Measurements from ENCODE around the gene SIRT5.

The SIRT5 gene

DNA sequence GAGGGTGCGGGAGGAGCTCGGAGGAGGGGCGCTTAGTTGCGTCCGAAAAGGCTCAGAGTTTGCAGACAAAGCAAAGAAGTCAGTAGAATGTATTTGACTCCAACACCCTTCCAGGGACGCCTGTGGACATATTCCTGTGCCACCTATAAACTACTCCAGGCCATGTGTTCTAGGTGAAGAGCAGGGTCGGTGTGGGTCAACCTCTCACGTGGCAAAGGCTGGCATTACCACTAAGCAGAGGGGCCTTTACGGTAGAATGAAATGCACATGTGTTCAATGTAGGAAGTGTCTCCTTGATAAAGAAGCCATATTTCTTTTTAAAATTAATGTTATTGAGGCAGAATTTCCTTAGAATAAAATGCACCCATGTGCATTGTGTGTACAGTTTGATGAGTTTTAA is 15.4 kb downstream of the SIRT5 start:
- no peak for DNase-seq (ENCODE audit: low read depth)

GRCh38 chr6:13590574-13591153 is 16.3 kb downstream of the SIRT5 start:
- no peak for DNase-seq (ENCODE audit: low read depth)

DNA sequence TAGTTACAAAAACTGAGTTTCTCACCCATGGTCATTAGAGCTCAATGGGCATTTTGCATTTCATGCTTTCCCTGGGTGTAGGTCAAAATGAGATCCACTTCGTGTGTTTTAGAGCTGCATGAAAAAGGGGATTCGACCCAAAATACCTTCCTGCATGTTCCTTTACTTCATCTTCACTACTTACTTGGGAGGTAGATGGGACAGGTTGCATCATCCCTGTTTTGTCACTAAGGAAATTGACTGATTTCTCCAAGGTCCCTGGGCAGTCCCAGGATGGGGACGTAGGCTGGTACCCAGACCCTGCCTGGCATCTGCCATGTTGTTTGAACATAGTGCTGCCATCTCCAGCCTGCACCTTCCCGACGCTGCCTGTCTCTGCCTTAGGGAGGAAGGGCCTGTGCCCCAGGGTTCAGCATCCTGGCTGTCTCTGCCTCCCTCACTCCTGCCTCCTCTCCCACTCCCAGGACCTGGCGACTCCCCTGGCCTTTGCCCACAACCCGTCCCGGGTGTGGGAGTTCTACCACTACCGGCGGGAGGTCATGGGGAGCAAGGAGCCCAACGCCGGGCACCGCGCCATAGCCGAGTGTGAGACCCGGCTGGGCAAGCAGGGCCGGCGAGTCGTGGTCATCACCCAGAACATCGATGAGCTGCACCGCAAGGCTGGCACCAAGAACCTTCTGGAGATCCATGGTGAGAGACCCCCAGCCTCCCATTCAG is 17.0 kb downstream of the SIRT5 start:
- no peak for DNase-seq (ENCODE audit: low read depth)

- no peak for DNase-seq (ENCODE audit: low read depth)
These were observed 18.7 kb downstream of the SIRT5 start for GRCh38 chr6:13593103-13593502.

- DNase-seq (ENCODE audit: low read depth): no peak
These were observed 19.3 kb downstream of the SIRT5 start for GRCh38 chr6:13593720-13594119.

GRCh38 chr6:13597073-13597472 is 22.7 kb downstream of the SIRT5 start:
- DNase-seq (ENCODE audit: low read depth): no peak

- DNase-seq (ENCODE audit: low read depth): no peak
These were observed 25.6 kb downstream of the SIRT5 start for GRCh38 chr6:13600036-13600435.

DNA sequence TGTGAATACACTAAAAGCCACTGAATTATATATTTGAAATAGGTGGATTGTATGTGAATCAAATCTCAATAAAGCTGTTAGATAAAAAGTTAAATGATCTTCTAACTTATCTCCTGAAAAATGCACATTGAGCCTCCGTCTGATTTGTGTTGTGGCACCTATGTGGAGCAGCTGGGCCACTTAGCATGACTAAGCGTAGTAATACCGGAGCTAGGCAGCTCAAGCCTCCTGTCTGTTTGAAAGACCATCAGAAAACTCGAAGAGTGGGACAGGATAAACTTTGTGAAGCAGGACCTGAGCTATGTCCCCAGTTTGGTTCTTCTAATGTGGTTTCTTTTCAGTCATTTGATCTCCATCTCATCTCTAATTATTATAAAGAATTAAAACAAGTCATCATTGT is 29.7 kb downstream of the SIRT5 start:
- no peak for DNase-seq (ENCODE audit: low read depth)

- no peak for DNase-seq (ENCODE audit: low read depth)
These were observed 30.4 kb downstream of the SIRT5 start for GRCh38 chr6:13604546-13605416.

GRCh38 chr6:13605634-13606033 is 31.2 kb downstream of the SIRT5 start:
- no peak for DNase-seq (ENCODE audit: low read depth)

GRCh38 chr6:13611715-13612114 is 37.3 kb downstream of the SIRT5 start:
- DNase-seq (ENCODE audit: low read depth): no peak

- no peak for DNase-seq (ENCODE audit: low read depth)
These were observed 38.7 kb downstream of the SIRT5 start for GRCh38 chr6:13613029-13613594.

DNA sequence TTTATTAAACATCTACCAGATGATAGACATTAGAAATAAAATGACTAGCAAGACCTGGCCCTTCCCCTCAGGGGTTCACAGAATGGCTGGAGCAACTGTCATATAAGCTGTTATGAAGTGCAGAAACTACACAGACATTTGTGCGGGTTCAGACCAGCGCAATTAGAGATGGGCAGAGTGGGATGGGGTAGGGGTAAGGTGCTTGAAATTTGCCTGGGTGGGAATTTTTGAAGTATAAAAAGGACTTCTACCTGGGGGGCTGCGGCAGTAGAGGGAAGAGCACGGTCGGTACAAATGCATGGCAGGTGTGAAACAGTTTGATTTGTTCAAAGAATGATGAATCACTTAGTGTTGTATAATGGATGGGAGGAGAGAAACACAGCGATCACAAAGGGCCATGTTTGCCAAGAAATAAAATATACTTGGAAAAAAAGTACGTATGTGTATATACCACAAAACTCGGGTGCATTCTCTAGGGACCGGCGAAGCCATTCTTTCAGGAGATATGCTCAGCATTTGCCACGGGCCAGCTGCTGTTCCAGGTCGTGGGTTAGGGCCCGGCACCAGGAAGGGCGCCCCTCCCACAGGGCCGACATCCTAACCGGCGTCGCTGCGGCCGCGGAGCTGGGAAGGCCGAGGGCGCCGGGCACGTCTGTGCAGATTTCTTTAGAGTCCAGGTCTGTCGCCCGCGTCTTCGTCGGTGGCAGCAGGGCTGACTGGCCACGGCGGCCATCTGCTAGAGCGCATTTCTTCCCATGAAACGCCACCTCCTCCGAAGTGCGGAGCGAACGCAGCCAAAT is 39.9 kb downstream of the SIRT5 start:
- no peak for DNase-seq (ENCODE audit: low read depth)

GRCh38 chr6:13614926-13615791 is 40.8 kb downstream of the SIRT5 start, which contains the start of gene NOL7:
NOL7 (plus strand) TSS chr6:13615335; CDS start chr6:13615359, 24 bp downstream.
- DNase-seq (ENCODE audit: low read depth): peak; percentile 95

- no peak for DNase-seq (ENCODE audit: low read depth)
These were observed 41.4 kb downstream of the SIRT5 start for GRCh38 chr6:13615792-13616120.

DNA sequence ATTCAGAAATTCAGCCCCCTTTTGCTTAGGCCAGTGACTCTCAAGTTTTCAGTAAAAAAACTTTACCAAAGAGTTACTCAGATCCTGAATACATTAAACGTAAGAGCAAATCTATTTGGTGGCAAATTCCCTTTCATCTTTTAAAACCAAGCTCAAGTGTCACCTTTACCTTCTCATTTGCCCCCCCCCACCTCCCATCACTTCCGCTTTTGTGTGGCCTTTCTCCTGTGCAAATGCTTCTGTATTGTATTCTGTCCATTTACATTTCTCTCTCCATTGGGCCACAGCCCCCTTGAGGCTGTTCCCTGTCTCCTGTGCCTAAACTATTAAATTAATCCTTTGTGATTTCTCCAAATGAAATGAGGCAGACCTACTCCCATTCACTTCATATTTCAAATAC is 42.7 kb downstream of the SIRT5 start:
- no peak for DNase-seq (ENCODE audit: low read depth)

DNA sequence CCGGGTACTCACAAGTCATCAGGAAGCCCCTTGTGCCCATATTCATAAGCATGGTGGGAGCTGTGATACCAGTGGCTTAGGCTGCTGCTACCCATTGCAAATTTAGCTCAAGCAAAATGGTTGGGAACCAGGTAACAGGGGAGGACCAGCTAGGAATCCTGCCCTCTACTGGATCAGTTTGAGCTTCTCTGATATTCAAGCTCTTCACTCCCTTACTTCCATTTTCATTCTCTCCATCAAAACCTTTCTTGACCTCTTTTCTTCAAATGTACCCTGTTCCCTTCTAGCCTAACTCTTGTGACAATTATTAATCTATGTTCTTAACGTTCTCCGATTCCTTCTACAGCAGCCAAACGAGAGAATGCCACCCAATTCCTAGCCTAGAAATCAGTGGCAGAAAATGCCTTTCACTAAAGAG is 50.5 kb downstream of the SIRT5 start:
- DNase-seq (ENCODE audit: low read depth): no peak

GRCh38 chr6:13629459-13630116 is 55.2 kb downstream of the SIRT5 start:
- no peak for DNase-seq (ENCODE audit: low read depth)

- no peak for DNase-seq (ENCODE audit: low read depth)
These were observed 56.1 kb downstream of the SIRT5 start for GRCh38 chr6:13630499-13630898.

DNA sequence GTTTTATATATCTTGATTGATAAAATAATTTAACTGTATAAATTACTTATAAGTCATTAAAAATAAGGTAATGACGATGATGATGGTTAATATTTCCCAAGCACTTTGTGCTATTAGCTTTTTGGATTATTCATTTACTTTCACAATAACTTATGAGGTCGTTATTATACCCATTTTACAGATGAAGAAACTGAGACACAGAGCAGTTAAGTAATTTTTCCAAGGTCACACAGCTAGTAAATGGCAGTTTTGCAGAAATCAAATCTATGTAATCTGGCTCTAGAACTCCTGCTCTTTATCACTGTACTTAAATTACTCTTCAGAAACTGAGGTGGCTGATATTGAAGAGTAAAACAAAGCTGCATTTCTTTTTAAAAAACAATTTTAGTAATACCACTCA is 58.9 kb downstream of the SIRT5 start:
- no peak for DNase-seq (ENCODE audit: low read depth)

All from non-pigmented ciliary epithelial cell (primary cell).